ENCODE measurements around the gene ALK. TPM values are rescaled to one million over a fixed set of nuclear protein-coding genes. Genes with fewer than 3 reads are reported as not detected.
A peak's percentile ranks its signal among the peaks of the same experiment; 100 is the strongest.

ALK gene
- polyA plus RNA-seq, 1 experiment = not detected

GRCh38 chr2:29848566-29849310 is 72.6 kb downstream of the ALK start:
- DNase-seq (ENCODE audit: low read depth, low spot score) = no peak
- ChIA-PET CTCF (no interaction called here), POLR2A (no interaction called here)
- no peak overlapping the region for H3K4me3 ChIP-seq (ENCODE audit: low read depth, low read length)
- no peaks in the 10 kb centered on the region for H3K9me3 ChIP-seq (ENCODE audit: control insufficient read depth, insufficient read depth, low read length)
- H3K27me3 ChIP-seq (ENCODE audit: control insufficient read depth, insufficient read depth, low read length) = peaks cover 6% of the 10 kb centered on the region
- no peak overlapping the region for H3K27ac ChIP-seq (ENCODE audit: low read depth, low read length)
- TF ChIP-seq, protein P1, sequence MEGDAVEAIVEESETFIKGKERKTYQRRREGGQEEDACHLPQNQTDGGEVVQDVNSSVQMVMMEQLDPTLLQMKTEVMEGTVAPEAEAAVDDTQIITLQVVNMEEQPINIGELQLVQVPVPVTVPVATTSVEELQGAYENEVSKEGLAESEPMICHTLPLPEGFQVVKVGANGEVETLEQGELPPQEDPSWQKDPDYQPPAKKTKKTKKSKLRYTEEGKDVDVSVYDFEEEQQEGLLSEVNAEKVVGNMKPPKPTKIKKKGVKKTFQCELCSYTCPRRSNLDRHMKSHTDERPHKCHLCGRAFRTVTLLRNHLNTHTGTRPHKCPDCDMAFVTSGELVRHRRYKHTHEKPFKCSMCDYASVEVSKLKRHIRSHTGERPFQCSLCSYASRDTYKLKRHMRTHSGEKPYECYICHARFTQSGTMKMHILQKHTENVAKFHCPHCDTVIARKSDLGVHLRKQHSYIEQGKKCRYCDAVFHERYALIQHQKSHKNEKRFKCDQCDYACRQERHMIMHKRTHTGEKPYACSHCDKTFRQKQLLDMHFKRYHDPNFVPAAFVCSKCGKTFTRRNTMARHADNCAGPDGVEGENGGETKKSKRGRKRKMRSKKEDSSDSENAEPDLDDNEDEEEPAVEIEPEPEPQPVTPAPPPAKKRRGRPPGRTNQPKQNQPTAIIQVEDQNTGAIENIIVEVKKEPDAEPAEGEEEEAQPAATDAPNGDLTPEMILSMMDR (IDR thresholded peaks at IDR 0.05; ENCODE audit: low read depth, low read length) = no peak

DNA sequence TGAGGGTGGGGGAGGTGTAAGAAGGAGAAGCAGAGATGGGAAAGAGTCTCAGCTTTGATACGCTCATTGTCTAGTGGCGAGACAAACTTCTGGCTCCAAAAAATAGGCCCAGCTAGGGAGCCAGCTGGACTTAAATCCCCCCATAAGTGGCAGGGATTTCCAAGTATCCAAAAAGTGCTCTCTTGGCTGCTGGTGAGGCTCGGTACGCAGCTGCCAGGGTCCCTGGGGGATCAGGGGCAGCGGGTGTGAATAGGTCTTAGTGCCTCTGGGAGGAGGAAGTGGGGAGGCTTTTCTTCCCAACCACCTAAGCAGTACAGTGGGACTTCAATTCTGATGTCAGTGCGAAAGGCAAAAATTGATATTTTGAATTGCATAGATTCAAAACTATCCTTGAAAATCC is 73.5 kb downstream of the ALK start:
- Histone ChIP-seq H3K27ac (ENCODE audit: low read depth, low read length) (no peak overlapping the region), H3K9me3 (ENCODE audit: control insufficient read depth, insufficient read depth, low read length) (no peaks in the 10 kb centered on the region), H3K27me3 (ENCODE audit: control insufficient read depth, insufficient read depth, low read length) (peaks cover 7% of the 10 kb centered on the region), H3K4me3 (ENCODE audit: low read depth, low read length) (no peak overlapping the region)
- POLR2A ChIA-PET = no interaction called here
- TF ChIP-seq, protein P1 (IDR thresholded peaks at IDR 0.05; ENCODE audit: low read depth, low read length) = no peak
- DNase-seq (ENCODE audit: low read depth, low spot score) = no peak
- CTCF ChIA-PET = no interaction called here

- Histone ChIP-seq H3K27ac (ENCODE audit: low read depth, low read length) (no peak overlapping the region), H3K4me3 (ENCODE audit: low read depth, low read length) (no peak overlapping the region), H3K27me3 (ENCODE audit: control insufficient read depth, insufficient read depth, low read length) (peaks cover 8% of the 10 kb centered on the region), H3K9me3 (ENCODE audit: control insufficient read depth, insufficient read depth, low read length) (no peaks in the 10 kb centered on the region)
- CTCF ChIA-PET = no interaction called here
- no peak for DNase-seq (ENCODE audit: low read depth, low spot score)
- TF ChIP-seq, protein P1 (IDR thresholded peaks at IDR 0.05; ENCODE audit: low read depth, low read length) = no peak
- POLR2A ChIA-PET = no interaction called here
Measured at GRCh38 chr2:29844713-29845326, 76.6 kb downstream of the ALK start.

- CTCF ChIA-PET = interaction anchor here (0.6 to 4.4 kb wide), 18 partner anchors 9 to 1858 kb away, joined by 3 to 51 read pairs (median 3); no protein-coding TSS in a partner anchor
- H3K27me3 ChIP-seq (ENCODE audit: control insufficient read depth, insufficient read depth, low read length) = peaks cover 4% of the 10 kb centered on the region
- no peak overlapping the region for H3K27ac ChIP-seq (ENCODE audit: low read depth, low read length)
- peak; percentile 3 for DNase-seq (ENCODE audit: low read depth, low spot score)
- no peaks in the 10 kb centered on the region for H3K9me3 ChIP-seq (ENCODE audit: control insufficient read depth, insufficient read depth, low read length)
- no peak overlapping the region for H3K4me3 ChIP-seq (ENCODE audit: low read depth, low read length)
- POLR2A ChIA-PET = no interaction called here
- TF ChIP-seq, protein P1 (IDR thresholded peaks at IDR 0.05; ENCODE audit: low read depth, low read length) = peak; percentile 99
Measured at GRCh38 chr2:29841386-29842004, 79.9 kb downstream of the ALK start.

- TF ChIP-seq, protein P1 (IDR thresholded peaks at IDR 0.05; ENCODE audit: low read depth, low read length) = no peak
- H3K4me3 ChIP-seq (ENCODE audit: low read depth, low read length) = no peak overlapping the region
- no peak overlapping the region for H3K27ac ChIP-seq (ENCODE audit: low read depth, low read length)
- CTCF ChIA-PET = interaction anchor here (1.1 to 4.4 kb wide), 3 partner anchors 530 to 880 kb away, joined by 3 to 51 read pairs (median 7); no protein-coding TSS in a partner anchor
- H3K27me3 ChIP-seq (ENCODE audit: control insufficient read depth, insufficient read depth, low read length) = peaks cover 4% of the 10 kb centered on the region
- no peaks in the 10 kb centered on the region for H3K9me3 ChIP-seq (ENCODE audit: control insufficient read depth, insufficient read depth, low read length)
- POLR2A ChIA-PET = no interaction called here
- DNase-seq (ENCODE audit: low read depth, low spot score) = no peak
Measured at GRCh38 chr2:29839306-29839705, 82.1 kb downstream of the ALK start.
